Measurements from ENCODE around the gene TBC1D2.
A peak's percentile ranks its signal among the peaks of the same experiment; 100 is the strongest.

Gene TBC1D2

GRCh38 chr9:98262056-98262455 lies 6.6 kb upstream of the TBC1D2 start:
- DNase-seq, result no peak
- H3K9me3 ChIP-seq, result no peaks in the 10 kb centered on the region
- peaks cover 0 to 10% of the 10 kb centered on the region in 2 donors for H3K27me3 ChIP-seq
- no peak overlapping the region for H3K4me3 ChIP-seq
- no peaks in the 10 kb centered on the region for H3K36me3 ChIP-seq
- peaks cover 0 to under 1% (median under 1%) of the 10 kb centered on the region in 4 donors for H3K4me1 ChIP-seq
- intact Hi-C loops (cut with DNase I; ENCODE audit: low total_unique reads), result loop anchor here (2.0 kb wide), 1 partner anchor 57 kb away; no protein-coding TSS in a partner anchor
- no peak overlapping the region for H3K27ac ChIP-seq
- TF ChIP-seq, protein P1, sequence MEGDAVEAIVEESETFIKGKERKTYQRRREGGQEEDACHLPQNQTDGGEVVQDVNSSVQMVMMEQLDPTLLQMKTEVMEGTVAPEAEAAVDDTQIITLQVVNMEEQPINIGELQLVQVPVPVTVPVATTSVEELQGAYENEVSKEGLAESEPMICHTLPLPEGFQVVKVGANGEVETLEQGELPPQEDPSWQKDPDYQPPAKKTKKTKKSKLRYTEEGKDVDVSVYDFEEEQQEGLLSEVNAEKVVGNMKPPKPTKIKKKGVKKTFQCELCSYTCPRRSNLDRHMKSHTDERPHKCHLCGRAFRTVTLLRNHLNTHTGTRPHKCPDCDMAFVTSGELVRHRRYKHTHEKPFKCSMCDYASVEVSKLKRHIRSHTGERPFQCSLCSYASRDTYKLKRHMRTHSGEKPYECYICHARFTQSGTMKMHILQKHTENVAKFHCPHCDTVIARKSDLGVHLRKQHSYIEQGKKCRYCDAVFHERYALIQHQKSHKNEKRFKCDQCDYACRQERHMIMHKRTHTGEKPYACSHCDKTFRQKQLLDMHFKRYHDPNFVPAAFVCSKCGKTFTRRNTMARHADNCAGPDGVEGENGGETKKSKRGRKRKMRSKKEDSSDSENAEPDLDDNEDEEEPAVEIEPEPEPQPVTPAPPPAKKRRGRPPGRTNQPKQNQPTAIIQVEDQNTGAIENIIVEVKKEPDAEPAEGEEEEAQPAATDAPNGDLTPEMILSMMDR (IDR thresholded peaks at IDR 0.05), result no peak

DNA sequence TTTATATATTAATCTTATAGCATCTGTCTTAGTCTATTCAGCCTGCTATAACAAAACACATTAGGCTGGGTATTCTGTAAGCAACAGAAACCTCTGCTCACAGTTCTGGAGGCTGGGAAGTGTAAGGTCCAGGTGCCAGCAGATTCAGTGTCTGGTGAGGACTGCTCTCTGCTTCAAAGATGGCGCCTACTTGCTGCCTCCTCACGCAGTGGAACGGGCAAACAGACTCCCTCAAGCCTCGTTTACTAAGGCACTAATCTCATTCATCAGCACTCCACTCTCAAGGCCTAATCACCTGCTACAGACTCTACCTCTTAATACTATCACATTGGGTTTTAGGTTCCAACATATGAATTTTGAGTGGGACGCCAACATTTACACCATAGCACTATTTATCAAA lies 5.2 kb upstream of the TBC1D2 start:
- TF ChIP-seq, protein P1 (IDR thresholded peaks at IDR 0.05), result no peak
- intact Hi-C loops (cut with DNase I; ENCODE audit: low total_unique reads), result no loop called here
- peaks cover 0 to 10% of the 10 kb centered on the region in 2 donors for H3K27me3 ChIP-seq
- H3K9me3 ChIP-seq, result no peaks in the 10 kb centered on the region
- H3K4me1 ChIP-seq, result peaks cover 0 to 9% (median 4%) of the 10 kb centered on the region in 4 donors
- no peak overlapping the region for H3K4me3 ChIP-seq
- no peak for DNase-seq
- H3K27ac ChIP-seq, result no peak overlapping the region
- no peaks in the 10 kb centered on the region for H3K36me3 ChIP-seq

- TF ChIP-seq, protein P1 (IDR thresholded peaks at IDR 0.05), result no peak
- peaks cover 0 to 10% of the 10 kb centered on the region in 2 donors for H3K27me3 ChIP-seq
- no peaks in the 10 kb centered on the region for H3K9me3 ChIP-seq
- DNase-seq, result no peak
- no peaks in the 10 kb centered on the region for H3K36me3 ChIP-seq
- no peak overlapping the region for H3K27ac ChIP-seq
- intact Hi-C loops (cut with DNase I; ENCODE audit: low total_unique reads), result loop anchor here (5.0 to 10.0 kb wide), 2 partner anchors 205 to 337 kb away; partner anchors contain the start of genes NANS and TRMO
- no peak overlapping the region for H3K4me3 ChIP-seq
- H3K4me1 ChIP-seq, result peaks cover 0 to 11% (median 6%) of the 10 kb centered on the region in 4 donors
These were observed 4.3 kb upstream of the TBC1D2 start for GRCh38 chr9:98259791-98260190.

DNA sequence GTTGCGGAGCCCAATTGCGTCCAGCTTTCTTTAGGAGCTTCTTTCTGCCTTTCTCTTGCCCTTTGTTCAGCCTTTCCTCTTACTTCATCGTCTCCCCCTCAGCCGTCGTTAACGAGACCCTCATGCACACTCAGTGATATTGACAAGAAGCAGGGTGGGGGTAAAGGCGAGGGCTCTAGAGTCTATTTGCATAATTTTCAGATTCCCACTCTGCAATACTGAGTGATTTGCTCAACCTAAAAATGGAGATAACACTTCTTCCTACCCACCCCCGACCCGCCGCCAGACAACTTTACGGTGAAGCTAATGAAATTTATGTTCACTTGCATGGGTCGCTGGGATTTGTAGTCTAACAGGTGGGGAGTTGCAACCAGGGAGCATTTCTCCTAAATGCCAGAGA lies 1.3 kb upstream of the TBC1D2 start:
- Histone ChIP-seq H3K36me3 (peaks cover 0 to 3% (median 0%) of the 10 kb centered on the region in 3 donors), H3K27me3 (no peaks in the 10 kb centered on the region), H3K4me1 (peaks cover 0 to 20% (median 13%) of the 10 kb centered on the region in 4 donors), H3K4me3 (peak overlapping the region; percentile 71 to 76), H3K27ac (peak overlapping the region; percentile 94), H3K9me3 (no peaks in the 10 kb centered on the region)
- TF ChIP-seq, protein P1 (IDR thresholded peaks at IDR 0.05), result no peak
- intact Hi-C loops (cut with DNase I; ENCODE audit: low total_unique reads), result loop anchor here (5.0 to 10.0 kb wide), 2 partner anchors 202 to 334 kb away; partner anchors contain the start of genes NANS and TRMO
- no peak for DNase-seq

DNA sequence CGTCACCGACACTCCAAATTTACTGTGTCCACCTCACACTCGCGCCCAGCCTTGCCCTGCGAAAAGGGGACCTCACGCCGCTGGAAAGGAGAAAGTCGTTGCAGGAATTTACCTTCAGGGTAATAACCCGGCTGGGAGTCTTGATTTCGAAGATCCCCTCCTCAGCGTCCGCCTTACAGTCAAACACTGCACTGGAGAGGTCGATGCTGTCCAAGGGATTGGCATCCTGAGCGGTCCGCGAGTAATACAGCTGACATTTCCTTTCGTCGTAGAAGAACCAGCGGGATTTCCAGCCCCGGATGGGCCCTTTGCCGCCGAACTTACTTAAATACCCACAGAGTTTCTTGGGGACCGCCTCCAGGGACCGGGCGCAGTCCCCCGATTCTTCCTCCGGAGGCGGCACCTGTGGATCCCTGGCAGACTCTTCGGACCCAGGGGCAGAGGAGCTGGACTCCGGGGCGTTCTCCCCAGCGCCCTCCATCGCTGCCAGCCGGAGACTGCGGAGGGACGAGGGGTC lies 330 bp downstream of the TBC1D2 start:
- intact Hi-C loops (cut with DNase I; ENCODE audit: low total_unique reads), result loop anchor here (5.0 to 10.0 kb wide), 2 partner anchors 200 to 333 kb away; partner anchors contain the start of genes NANS and TRMO
- H3K27me3 ChIP-seq, result no peaks in the 10 kb centered on the region
- peaks cover 0 to 10% (median 0%) of the 10 kb centered on the region in 3 donors for H3K36me3 ChIP-seq
- TF ChIP-seq, protein P1 (IDR thresholded peaks at IDR 0.05), result no peak
- H3K4me1 ChIP-seq, result peaks cover 0 to 20% (median 13%) of the 10 kb centered on the region in 4 donors
- peak overlapping the region; percentile 94 for H3K27ac ChIP-seq
- peak overlapping the region; percentile 71 to 76 for H3K4me3 ChIP-seq
- no peaks in the 10 kb centered on the region for H3K9me3 ChIP-seq
- DNase-seq, result no peak
